Neural cell (in vitro differentiated cells): ENCODE measurements around the gene AFF2. TPM values are rescaled to one million over a fixed set of nuclear protein-coding genes. Genes with fewer than 3 reads are reported as not detected.

Source experiments
- H2AFZ ChIP-seq: fragments of 200-600, 300-800 bp; sonication (generic), shearing (Covaris generic); 2 replicates; pipeline ENCODE4 v1.6.0; 2014; ENCODE audit warnings: low read depth, mild to moderate bottlenecking, antibody characterized with exemption, low read length, moderate library complexity
- H3F3A ChIP-seq: fragments of 200-600 bp; shearing (Covaris generic); 2 replicates; pipeline ENCODE4 v1.6.1; 2016; ENCODE audit warnings: mild to moderate bottlenecking, moderate library complexity, mixed read lengths, antibody characterized with exemption, low read length; ENCODE audit not compliant: insufficient read depth, poor library complexity, severe bottlenecking
- H3K27ac ChIP-seq: fragments of 200-600, 300-800 bp; sonication (generic), shearing (Covaris generic); 2 replicates; pipeline ENCODE4 v1.5.1; 2014; ENCODE audit warnings: mild to moderate bottlenecking, low read length, moderate library complexity
- H3K27me3 ChIP-seq: fragments of 300-800, 200-600 bp; sonication (generic), shearing (Covaris generic); 2 replicates; pipeline ENCODE4 v1.6.0; 2014; ENCODE audit warnings: mild to moderate bottlenecking, low read depth, low read length, moderate library complexity; ENCODE audit not compliant: insufficient read depth
- H3K36me3 ChIP-seq: fragments of 300-800, 200-600 bp; sonication (generic), shearing (Covaris generic); 2 replicates; pipeline ENCODE4 v1.5.1; 2014; ENCODE audit warnings: mild to moderate bottlenecking, antibody characterized with exemption, low read length, moderate library complexity; ENCODE audit not compliant: insufficient read depth
- H3K4me2 ChIP-seq: fragments of 300-800, 200-600 bp; sonication (generic), shearing (Covaris generic); 2 replicates; pipeline ENCODE4 v1.6.0; 2014; ENCODE audit warnings: mild to moderate bottlenecking, low read length
- H3K4me3 ChIP-seq: fragments of 300-800, 200-600 bp; sonication (generic), shearing (Covaris generic); 2 replicates; pipeline ENCODE4 v1.5.1; 2014; ENCODE audit warnings: mild to moderate bottlenecking, low read length, moderate library complexity
- H3K79me2 ChIP-seq: fragments of 200-600 bp; shearing (Covaris generic); replicated peaks from 2 replicates; pipeline ENCODE4 v1.6.0; 2014; ENCODE audit warnings: mild to moderate bottlenecking, low read length, moderate library complexity; ENCODE audit not compliant: insufficient read depth
- H3K9ac ChIP-seq: fragments of 300-800, 200-600 bp; sonication (generic), shearing (Covaris generic); 2 replicates; pipeline ENCODE4 v1.6.1; 2016; ENCODE audit warnings: mild to moderate bottlenecking, low read length, mixed read lengths
- H3K9me2 ChIP-seq: fragments of 200-600 bp; shearing (Covaris generic); 2 replicates; pipeline ENCODE4 v1.6.1; 2016; ENCODE audit warnings: mild to moderate bottlenecking, low read length, mixed read lengths; ENCODE audit not compliant: insufficient read depth
- H3K9me3 ChIP-seq: fragments of 200-600, 300-800 bp; sonication (generic), shearing (Covaris generic); 2 replicates; pipeline ENCODE4 v1.6.1; 2016; ENCODE audit warnings: mild to moderate bottlenecking, mixed run types, low read length, moderate library complexity, mixed read lengths
- H4K20me1 ChIP-seq: fragments of 200-600 bp; shearing (Covaris generic); 2 replicates; pipeline ENCODE4 v1.6.1; 2016; ENCODE audit warnings: mild to moderate bottlenecking, mixed run types; ENCODE audit not compliant: insufficient read depth
- CTCF ChIP-seq: fragments of 450-650 bp; IDR thresholded peaks from 2 replicates; pipeline ENCODE4 v1.5.1; 2014; ENCODE audit warnings: antibody characterized with exemption, mild to moderate bottlenecking, moderate library complexity; ENCODE audit not compliant: poor library complexity, severe bottlenecking
- EP300 ChIP-seq: fragments of 450-650 bp; conservative IDR thresholded peaks from 2 replicates; pipeline ENCODE4 v1.6.1; 2014; ENCODE audit warnings: antibody characterized with exemption, mild to moderate bottlenecking, moderate library complexity; ENCODE audit not compliant: poor library complexity, severe bottlenecking
- EZH2 ChIP-seq: fragments of 200-600, 300-800 bp; shearing (Covaris generic), sonication (generic); IDR thresholded peaks from 2 replicates; pipeline ENCODE4 v1.6.1; 2014; ENCODE audit warnings: antibody characterized with exemption, low read length, borderline replicate concordance, mild to moderate bottlenecking; ENCODE audit not compliant: insufficient read depth, poor library complexity, severe bottlenecking
- MXI1 ChIP-seq: fragments of 450-650 bp; conservative IDR thresholded peaks from 2 replicates; pipeline ENCODE4 v1.6.1; 2014; ENCODE audit warnings: antibody characterized with exemption, mild to moderate bottlenecking; ENCODE audit not compliant: poor library complexity, severe bottlenecking
- POLR2AphosphoS5 ChIP-seq: IDR thresholded peaks from 2 replicates; pipeline ENCODE4 v1.6.1; 2012
- RAD21 ChIP-seq: fragments of 450-650 bp; conservative IDR thresholded peaks from 2 replicates; pipeline ENCODE4 v1.6.1; 2014; ENCODE audit warnings: antibody characterized with exemption, mild to moderate bottlenecking, moderate library complexity
- REST ChIP-seq: IDR thresholded peaks from 2 replicates; pipeline ENCODE4 v1.6.1; 2012; ENCODE audit warnings: borderline replicate concordance
- SMC3 ChIP-seq: fragments of 450-650 bp; conservative IDR thresholded peaks from 2 replicates; pipeline ENCODE4 v1.6.1; 2014; ENCODE audit warnings: antibody characterized with exemption, mild to moderate bottlenecking, moderate library complexity; ENCODE audit not compliant: poor library complexity
- TAF1 ChIP-seq: IDR thresholded peaks from 2 replicates; pipeline ENCODE4 v1.6.1; 2012; ENCODE audit warnings: low read depth
- polyA plus RNA-seq: library from polyadenylated mRNA; depleted of rRNA; stranded (reverse); fragments of >200 nt; gene quantifications from 2 replicates; pipeline ENCODE4 v1.2.3, GENCODE V29; 2014

AFF2 gene
- polyA plus RNA-seq, 1 donor from 2014 or later: 10.5 TPM

DNA sequence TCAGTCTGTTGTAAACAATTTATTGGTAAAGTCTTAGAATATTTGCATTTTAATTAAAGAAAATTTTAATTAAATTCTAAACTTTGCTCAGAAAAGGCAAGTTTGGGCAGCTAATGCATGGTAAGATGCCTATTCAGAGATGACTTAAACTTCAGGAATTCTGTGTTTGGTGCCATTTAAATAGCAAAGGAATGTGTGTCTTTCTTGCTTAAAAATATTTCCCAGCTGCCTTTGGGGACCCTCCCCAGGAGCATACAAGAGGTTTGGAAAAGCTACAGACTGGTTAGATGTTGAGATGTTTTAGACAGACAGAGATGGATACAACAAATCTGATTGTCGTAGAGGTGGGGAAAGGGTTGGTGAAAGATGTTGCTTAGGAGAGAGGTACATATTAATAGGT, 36.5 kb downstream of the AFF2 start:
- TF ChIP-seq EZH2 (no peak), RAD21 (no peak), REST (no peak), MXI1 (no peak)
- Histone ChIP-seq H2AFZ (no peak overlapping the region), H3K27me3 (no peaks in the 10 kb centered on the region)

GRCh38 chrX:148537556-148538182, 37.3 kb downstream of the AFF2 start:
- TF ChIP-seq EZH2: no peak
- H4K20me1 ChIP-seq: no peaks in the 10 kb centered on the region
- no peaks in the 10 kb centered on the region for H3F3A ChIP-seq
- H3K27ac ChIP-seq: no peak overlapping the region
- H3K9me3 ChIP-seq: no peaks in the 10 kb centered on the region
- no peak overlapping the region for H3K9ac ChIP-seq
- no peak overlapping the region for H2AFZ ChIP-seq
- no peaks in the 10 kb centered on the region for H3K36me3 ChIP-seq
- no peak overlapping the region for H3K4me2 ChIP-seq
- H3K4me3 ChIP-seq: no peak overlapping the region
- H3K27me3 ChIP-seq: no peaks in the 10 kb centered on the region
- no peaks in the 10 kb centered on the region for H3K79me2 ChIP-seq
- no peaks in the 10 kb centered on the region for H3K9me2 ChIP-seq

More for the DNA sequence above, 36.5 kb downstream of the AFF2 start:
- H3K9me2 ChIP-seq: no peaks in the 10 kb centered on the region
- no peaks in the 10 kb centered on the region for H3F3A ChIP-seq
- H3K4me3 ChIP-seq: no peak overlapping the region
- H4K20me1 ChIP-seq: no peaks in the 10 kb centered on the region
- no peaks in the 10 kb centered on the region for H3K79me2 ChIP-seq
- no peaks in the 10 kb centered on the region for H3K36me3 ChIP-seq
- H3K9me3 ChIP-seq: no peaks in the 10 kb centered on the region
- H3K9ac ChIP-seq: no peak overlapping the region
- H3K4me2 ChIP-seq: no peak overlapping the region
- no peak overlapping the region for H3K27ac ChIP-seq

DNA sequence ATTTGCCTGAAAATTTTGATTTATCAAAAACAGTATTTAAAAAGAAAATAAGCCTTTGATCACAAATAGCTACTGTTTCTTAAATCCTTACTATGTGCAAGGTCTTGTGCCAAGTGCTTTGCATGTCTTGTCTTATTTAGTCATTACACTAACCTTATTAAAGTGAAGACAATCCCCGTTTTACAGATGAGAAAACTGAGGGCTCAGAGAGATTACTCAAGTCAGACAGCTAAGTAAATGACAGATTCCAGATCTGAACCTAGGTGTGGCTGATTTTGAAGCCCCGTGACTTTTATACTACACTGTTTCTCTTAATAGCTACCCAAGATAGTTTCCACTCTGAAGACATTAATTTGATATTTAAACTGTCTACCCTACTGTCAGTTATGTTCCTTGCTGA, 38.2 kb downstream of the AFF2 start:
- no peak for TF ChIP-seq SMC3
- no peak for TF ChIP-seq TAF1
- TF ChIP-seq MXI1: no peak
- no peak for TF ChIP-seq CTCF
- TF ChIP-seq EZH2: no peak
- TF ChIP-seq REST: no peak
- TF ChIP-seq POLR2AphosphoS5: no peak
- TF ChIP-seq EP300: no peak
- no peak for TF ChIP-seq RAD21
- no peaks in the 10 kb centered on the region for H3K36me3 ChIP-seq
- no peaks in the 10 kb centered on the region for H3K27me3 ChIP-seq
- no peak overlapping the region for H3K27ac ChIP-seq
- H3K4me3 ChIP-seq: no peak overlapping the region
- no peaks in the 10 kb centered on the region for H3F3A ChIP-seq
- H3K4me2 ChIP-seq: no peak overlapping the region
- H3K9me3 ChIP-seq: no peaks in the 10 kb centered on the region
- no peak overlapping the region for H2AFZ ChIP-seq
- H3K9ac ChIP-seq: no peak overlapping the region
- no peaks in the 10 kb centered on the region for H3K79me2 ChIP-seq
- no peaks in the 10 kb centered on the region for H4K20me1 ChIP-seq
- H3K9me2 ChIP-seq: no peaks in the 10 kb centered on the region
